ENCODE results near the gene MC3R.

GRCh38 chr20:56273491-56273890 is 25.0 kb downstream of the MC3R start:
- TF ChIP-seq CTCF (IDR thresholded peaks at IDR 0.05; ENCODE audit: low read length) (no peak), EZH2 (IDR thresholded peaks at IDR 0.05; ENCODE audit: borderline replicate concordance, low read length) (no peak)

Data from OCI-LY1 (cell line).